Gastroesophageal sphincter (tissue), 4 donors: Measurements from ENCODE around the gene C14orf132. TPM values are rescaled to one million over a fixed set of nuclear protein-coding genes. Genes with fewer than 3 reads are reported as not detected.

ENCODE experiments used
- ATAC-seq: fragments of 150-250 bp; one replicate; pipeline ENCODE4 v1.9.1; 2016; ENCODE audit warnings: mild to moderate bottlenecking, moderate library complexity
- H3K27ac ChIP-seq, 4 donors: fragments of 200-600 bp; sonication (generic) in 3 of 4; 1 replicate in 3 of 4; 2 replicates in 1 of 4; pipeline ENCODE4 v1.5.1; 2016 to 2019
- H3K27me3 ChIP-seq: fragments of 200-600 bp; sonication (generic); one replicate; pipeline ENCODE4 v1.5.1; 2019
- H3K36me3 ChIP-seq, 2 donors: fragments of 200-600 bp; sonication (generic); one replicate each; pipeline ENCODE4 v1.5.1; 2019; ENCODE audit warnings: control low read depth in 1 of 2
- H3K4me1 ChIP-seq, 3 donors: fragments of 200-600 bp; sonication (generic); 1 replicate in 2 of 3; 2 replicates in 1 of 3; pipeline ENCODE4 v1.5.1; 2016 to 2019; ENCODE audit warnings: control low read depth in 2 of 3
- H3K4me3 ChIP-seq, 2 donors: fragments of 200-600 bp; sonication (generic); one replicate each; pipeline ENCODE4 v1.5.1; 2019; ENCODE audit warnings: mild to moderate bottlenecking in 1 of 2, moderate library complexity in 1 of 2
- H3K9me3 ChIP-seq, 3 donors: fragments of 200-600 bp; sonication (generic); one replicate each; pipeline ENCODE4 v1.5.1; 2017 to 2019; ENCODE audit warnings: control low read depth in 2 of 3
- CTCF ChIP-seq, 4 experiments: fragments of 200-600 bp in 2 of 4; fragments of 450-650 bp in 2 of 4; sonication (generic) in 1 of 4; IDR thresholded peaks; one replicate each; pipeline ENCODE4 v1.5.1; 2017 to 2019; ENCODE audit warnings: antibody characterized with exemption in 4 of 4, mild to moderate bottlenecking in 2 of 4, moderate library complexity in 2 of 4
- EP300 ChIP-seq: sonication (generic); formaldehyde crosslinking; IDR thresholded peaks from one replicate; pipeline ENCODE4 v1.6.1; 2017; ENCODE audit warnings: antibody characterized with exemption, mild to moderate bottlenecking
- POLR2A ChIP-seq, 2 donors: fragments of 450-650 bp; IDR thresholded peaks; one replicate each; pipeline ENCODE4 v1.6.1; 2017; ENCODE audit warnings: antibody characterized with exemption in 2 of 2, mild to moderate bottlenecking in 2 of 2, moderate library complexity in 1 of 2
- POLR2AphosphoS5 ChIP-seq: sonication (generic); formaldehyde crosslinking; IDR thresholded peaks from one replicate; pipeline ENCODE4 v1.6.1; 2017; ENCODE audit warnings: antibody characterized with exemption
- WGBS, 2 donors: methylation state at CpG; one replicate each; pipeline ENCODE4 v1.1.5; 2018; ENCODE audit warnings: low coverage in 1 of 2; 5-methylcytosine and 5-hydroxymethylcytosine counted together
- total RNA-seq, 4 donors: library from RNA; depleted of rRNA; stranded (reverse); fragments of >200 nt; gene quantifications; one replicate each; pipeline ENCODE4 v1.1.0, GENCODE V29; 2016

Gene C14orf132
- total RNA-seq, 4 donors from 2014 or later, result 52.0 to 135 (median 74.6) TPM

- WGBS, 2 donors, result 95 to 100% methylated on average over 3 of the region's 3 CpGs
- no peaks in the 10 kb centered on the region for H3K36me3 ChIP-seq
- H3K9me3 ChIP-seq, result peaks cover 0 to 18% (median 0%) of the 10 kb centered on the region in 3 donors
- H3K27ac ChIP-seq, result no peak overlapping the region
- H3K27me3 ChIP-seq, result no peaks in the 10 kb centered on the region
- no peak overlapping the region for H3K4me3 ChIP-seq
- ATAC-seq, result no peak
- TF ChIP-seq POLR2A (IDR thresholded peaks at IDR 0.05) (no peak), CTCF (IDR thresholded peaks at IDR 0.05) (no peak), EP300 (no peak), POLR2AphosphoS5 (no peak)
- peaks cover 0 to 11% (median 0%) of the 10 kb centered on the region in 3 donors for H3K4me1 ChIP-seq
Measured at GRCh38 chr14:96014176-96014575, 25.0 kb upstream of the C14orf132 start.

- Histone ChIP-seq H3K36me3 (no peaks in the 10 kb centered on the region), H3K27ac (no peak overlapping the region), H3K4me3 (no peak overlapping the region), H3K9me3 (peaks cover 0 to 6% (median 0%) of the 10 kb centered on the region in 3 donors), H3K27me3 (peaks cover 8% of the 10 kb centered on the region), H3K4me1 (peaks cover 0 to 11% (median 0%) of the 10 kb centered on the region in 3 donors)
- no peak for ATAC-seq
- TF ChIP-seq POLR2A (IDR thresholded peaks at IDR 0.05) (no peak), CTCF (IDR thresholded peaks at IDR 0.05) (no peak), EP300 (no peak), POLR2AphosphoS5 (no peak)
- 26 to 46% methylated on average over 7 of the region's 7 CpGs for WGBS, 2 donors
Measured at GRCh38 chr14:96016501-96017160, 22.5 kb upstream of the C14orf132 start.

- WGBS, 2 donors, result 87 to 88% methylated on average over 2 of the region's 2 CpGs
- ATAC-seq, result no peak
- Histone ChIP-seq H3K27ac (no peak overlapping the region), H3K36me3 (no peaks in the 10 kb centered on the region), H3K9me3 (no peaks in the 10 kb centered on the region), H3K27me3 (peaks cover 8% of the 10 kb centered on the region), H3K4me1 (peaks cover 0 to 11% (median 0%) of the 10 kb centered on the region in 3 donors), H3K4me3 (no peak overlapping the region)
- TF ChIP-seq POLR2AphosphoS5 (no peak), EP300 (no peak), CTCF (IDR thresholded peaks at IDR 0.05) (no peak), POLR2A (IDR thresholded peaks at IDR 0.05) (no peak)
Measured at GRCh38 chr14:96017882-96018281, 21.3 kb upstream of the C14orf132 start.

- WGBS, 2 donors, result 31 to 54% methylated on average over 3 to 4 of the region's 8 CpGs
- Histone ChIP-seq H3K36me3 (no peaks in the 10 kb centered on the region), H3K27me3 (no peaks in the 10 kb centered on the region), H3K4me1 (peaks cover 0 to 22% (median 0%) of the 10 kb centered on the region in 3 donors), H3K9me3 (no peaks in the 10 kb centered on the region), H3K4me3 (no peak overlapping the region), H3K27ac (no peak overlapping the region)
- ATAC-seq, result no peak
- TF ChIP-seq CTCF (IDR thresholded peaks at IDR 0.05) (no peak), POLR2A (IDR thresholded peaks at IDR 0.05) (no peak), EP300 (no peak)
Measured at GRCh38 chr14:96027431-96028355, 11.5 kb upstream of the C14orf132 start.
